ENCODE data around the gene TIA1.
"Not testable (repeated sequence)": the region's sequence is repeated elsewhere in the genome, so short reads cannot be mapped to it uniquely, and the experiment has no call there.

The TIA1 gene, protein sequence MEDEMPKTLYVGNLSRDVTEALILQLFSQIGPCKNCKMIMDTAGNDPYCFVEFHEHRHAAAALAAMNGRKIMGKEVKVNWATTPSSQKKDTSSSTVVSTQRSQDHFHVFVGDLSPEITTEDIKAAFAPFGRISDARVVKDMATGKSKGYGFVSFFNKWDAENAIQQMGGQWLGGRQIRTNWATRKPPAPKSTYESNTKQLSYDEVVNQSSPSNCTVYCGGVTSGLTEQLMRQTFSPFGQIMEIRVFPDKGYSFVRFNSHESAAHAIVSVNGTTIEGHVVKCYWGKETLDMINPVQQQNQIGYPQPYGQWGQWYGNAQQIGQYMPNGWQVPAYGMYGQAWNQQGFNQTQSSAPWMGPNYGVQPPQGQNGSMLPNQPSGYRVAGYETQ

DNA sequence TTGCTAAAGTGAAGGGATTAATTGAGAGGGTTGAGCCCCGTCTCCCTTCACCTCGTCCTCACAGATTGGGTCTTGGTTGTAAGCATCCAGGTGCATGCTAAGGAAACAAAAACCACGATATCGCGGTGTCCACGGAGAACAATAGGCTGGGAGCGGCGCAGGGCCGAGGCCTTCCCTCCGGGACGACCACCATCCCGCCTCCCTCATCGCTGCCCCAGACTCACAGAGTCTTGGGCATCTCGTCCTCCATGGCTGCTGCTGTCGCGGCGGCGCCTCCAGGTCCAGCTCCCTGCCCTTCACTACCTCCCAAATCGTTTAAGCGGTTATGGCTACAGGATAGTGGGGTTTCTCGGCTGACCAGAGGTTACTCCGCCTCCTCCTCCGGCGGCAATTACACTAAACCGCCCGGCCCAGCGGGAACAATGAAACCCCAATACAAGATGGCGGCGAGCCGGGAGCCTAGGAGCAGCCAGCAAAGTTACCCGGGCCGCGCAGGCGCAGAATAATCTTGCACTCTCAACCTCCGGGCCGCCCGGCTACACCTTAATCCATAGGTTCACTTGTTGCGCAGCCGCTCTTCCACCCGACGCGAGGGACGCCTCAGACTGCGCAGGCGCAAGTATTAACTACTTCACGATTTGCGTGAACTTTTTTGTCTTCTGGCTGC, at the start of gene TIA1:
TIA1 (minus strand) TSS at position 448 of the 667 bp plus-strand sequence; CDS start at position 250, 198 bp downstream.
- DNase-seq (ENCODE audit: low read depth in 2 of 2) = peak; percentile 94 to 95

DNA sequence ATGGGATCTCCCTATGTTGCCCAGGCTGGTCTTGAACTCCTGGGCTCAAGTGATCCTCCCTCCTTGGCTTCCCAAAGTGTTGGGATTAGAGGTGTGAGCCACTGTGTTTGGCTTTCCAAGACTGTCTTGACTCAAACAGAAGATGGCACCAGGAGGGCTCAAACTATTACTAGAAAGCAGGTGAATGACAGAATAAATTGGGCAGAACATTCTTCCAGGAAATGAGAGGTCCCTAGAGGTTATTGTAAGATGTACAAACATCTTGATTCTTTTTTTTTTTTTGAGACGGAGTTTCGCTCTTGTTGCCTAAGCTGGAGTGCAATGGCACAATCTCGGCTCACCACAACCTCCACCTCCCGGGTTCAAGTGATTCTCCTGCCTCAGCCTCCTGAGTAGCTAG, 49.4 kb upstream of the TIA1 start:
- DNase-seq (ENCODE audit: low read depth in 2 of 2) = not testable (repeated sequence)

DNA sequence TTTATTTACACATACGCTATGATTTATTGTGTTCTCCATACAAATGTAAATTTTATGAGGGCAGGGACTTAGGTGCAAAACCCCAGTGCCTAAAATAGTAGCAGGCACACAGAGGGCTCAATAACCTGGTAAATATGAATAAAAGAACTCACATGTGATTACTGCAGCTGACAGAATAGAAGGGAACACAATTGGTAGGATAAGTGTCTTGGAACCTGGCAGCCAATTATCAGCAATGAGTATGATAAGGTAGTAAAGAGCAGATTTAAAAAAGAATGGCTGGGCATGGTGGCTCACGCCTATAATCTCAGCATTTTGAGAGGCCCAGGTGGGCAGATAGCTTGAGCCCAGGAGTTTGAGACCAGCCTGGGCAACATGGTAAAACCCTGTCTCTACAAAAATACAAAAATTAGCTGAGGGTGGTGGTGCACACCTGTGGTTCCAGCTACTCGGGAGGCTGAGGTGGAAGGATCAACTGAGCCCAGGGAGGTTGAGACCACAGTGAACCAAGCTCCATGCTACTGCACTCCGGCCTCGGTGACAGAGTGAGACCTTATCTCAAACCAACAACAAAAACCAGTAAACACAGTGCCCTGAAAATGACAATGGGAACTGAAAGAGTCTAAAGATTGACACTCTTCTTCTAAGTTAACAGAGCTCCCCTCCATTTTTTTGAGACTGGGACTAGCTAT, 35.2 kb upstream of the TIA1 start:
- no peak for DNase-seq (ENCODE audit: low read depth in 2 of 2)

DNA sequence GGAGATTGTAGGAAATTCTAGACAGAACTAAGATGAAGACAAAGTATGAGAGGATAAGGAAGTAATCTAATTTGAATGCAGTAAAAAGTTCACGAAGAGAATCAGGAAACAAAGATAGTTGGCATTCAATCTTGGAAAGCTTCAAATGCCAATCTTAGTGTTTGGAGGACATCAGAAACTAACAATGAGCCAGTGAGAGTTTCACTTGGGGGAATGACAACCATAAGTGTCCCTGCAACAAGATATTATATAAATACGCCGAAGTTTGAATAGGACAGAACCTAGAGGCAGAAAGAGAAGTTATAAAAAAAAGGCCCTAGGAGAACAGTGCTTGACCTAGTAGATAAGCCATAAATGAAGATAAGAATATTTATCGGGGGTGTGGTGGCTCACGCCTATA, 34.0 kb upstream of the TIA1 start:
- no peak for DNase-seq (ENCODE audit: low read depth in 2 of 2)

DNA sequence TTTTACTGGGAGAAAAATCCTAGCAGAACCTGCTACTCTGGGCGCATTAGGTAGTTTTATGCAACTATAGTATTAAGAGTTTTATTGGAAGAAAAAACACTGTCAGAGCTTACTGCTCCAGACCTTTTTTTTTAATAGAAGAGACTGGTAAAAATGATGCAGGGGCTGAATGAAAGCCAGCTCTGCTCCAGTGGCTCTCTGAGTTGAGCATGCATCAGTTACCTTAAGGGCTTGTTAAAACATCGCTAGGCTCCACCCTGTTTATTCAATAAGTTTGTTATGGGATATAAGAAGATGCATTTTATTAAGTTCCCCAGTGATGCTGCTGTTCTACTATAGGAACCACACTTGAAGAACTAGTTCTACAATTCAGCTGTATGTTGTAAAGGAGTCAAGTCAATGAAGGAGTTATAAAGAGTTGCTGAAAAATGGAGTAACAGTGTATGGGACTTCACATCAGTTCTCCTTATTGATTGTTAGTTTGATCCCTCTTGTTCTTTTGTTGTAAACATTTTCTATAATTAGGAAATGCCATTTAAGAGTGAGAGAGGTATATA, 31.9 kb upstream of the TIA1 start:
- DNase-seq (ENCODE audit: low read depth in 2 of 2) = no peak

DNA sequence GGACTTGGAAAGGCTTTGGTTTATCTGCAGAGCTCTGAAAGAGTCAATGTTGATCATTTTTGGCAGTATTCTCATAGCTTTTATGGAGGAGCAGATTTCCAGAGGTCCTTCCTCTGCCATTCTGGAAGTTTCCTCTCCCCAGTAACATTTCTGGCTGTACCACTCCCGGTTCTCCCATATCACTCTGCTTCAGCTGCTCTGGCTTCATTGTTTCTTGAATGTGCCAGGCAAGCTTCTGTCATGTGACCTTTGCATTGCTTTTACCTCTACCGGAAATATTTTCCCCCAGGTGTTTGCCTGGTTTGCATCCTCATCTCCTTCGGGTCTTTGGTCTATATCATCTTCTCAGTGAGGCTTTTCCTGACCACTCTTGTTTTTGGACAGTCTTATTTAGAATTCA, 21.9 kb upstream of the TIA1 start:
- no peak for DNase-seq (ENCODE audit: low read depth in 2 of 2)

DNA sequence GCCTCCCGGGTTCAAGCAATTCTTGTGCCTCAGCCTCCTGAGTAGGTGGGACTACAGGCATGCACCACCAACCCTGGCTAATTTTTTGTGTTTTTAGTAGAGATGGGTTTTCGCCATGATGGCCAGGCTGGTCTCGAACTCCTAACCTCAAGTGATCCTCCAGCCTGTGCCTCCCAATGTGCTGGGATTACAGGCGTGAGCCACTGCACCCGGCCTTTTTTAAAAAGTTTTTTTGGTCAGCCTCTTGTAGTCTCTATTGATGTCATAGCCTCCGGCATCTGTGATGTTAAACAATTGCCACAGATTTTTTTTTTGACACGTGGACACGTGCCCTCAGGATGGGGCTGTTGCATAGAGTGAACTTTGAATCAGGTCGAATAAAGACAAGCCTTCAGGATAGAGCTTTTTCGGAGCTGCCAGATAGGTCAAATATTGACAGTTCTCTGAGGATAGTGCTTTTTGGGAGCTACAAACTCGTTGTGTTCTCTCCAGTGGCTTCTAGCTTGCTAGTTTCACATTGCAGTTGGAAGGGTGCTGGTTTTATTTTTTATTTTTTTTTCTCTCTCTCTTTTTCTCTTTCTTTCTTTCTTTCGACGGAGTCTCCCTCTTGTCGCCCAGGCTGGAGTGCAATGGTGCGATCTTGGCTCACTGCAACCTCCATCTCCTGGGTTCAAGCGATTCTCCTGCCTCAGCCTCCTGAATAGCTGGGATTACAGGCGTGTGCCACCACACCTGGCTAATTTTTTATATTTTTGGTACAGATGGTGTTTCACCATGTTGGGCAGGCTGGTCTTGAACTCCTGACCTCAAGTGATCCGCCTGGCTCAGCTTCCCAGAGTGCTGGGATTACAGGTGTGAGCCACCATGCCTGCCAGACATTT, 21.2 kb upstream of the TIA1 start:
- DNase-seq (ENCODE audit: low read depth in 2 of 2) = not testable (repeated sequence)

DNA sequence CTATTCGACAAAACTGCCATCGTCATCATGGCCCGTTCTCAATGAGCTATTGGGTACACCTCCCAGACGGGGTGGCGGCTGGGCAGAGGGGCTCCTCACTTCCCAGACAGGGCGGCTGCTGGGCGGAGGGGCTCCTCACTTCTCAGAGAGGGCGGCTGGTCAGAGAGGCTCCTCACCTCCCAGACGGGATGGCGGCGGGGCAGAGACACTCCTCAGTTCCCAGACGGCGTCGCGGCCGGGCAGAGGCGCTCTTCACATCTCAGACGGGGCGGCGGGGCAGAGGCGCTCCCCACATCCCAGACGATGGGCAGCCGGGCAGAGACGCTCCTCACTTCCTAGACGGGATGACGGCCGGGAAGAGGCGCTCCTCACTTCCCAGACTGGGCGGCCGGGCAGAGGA, 18.5 kb upstream of the TIA1 start:
- not testable (repeated sequence) for DNase-seq (ENCODE audit: low read depth in 2 of 2)

DNA sequence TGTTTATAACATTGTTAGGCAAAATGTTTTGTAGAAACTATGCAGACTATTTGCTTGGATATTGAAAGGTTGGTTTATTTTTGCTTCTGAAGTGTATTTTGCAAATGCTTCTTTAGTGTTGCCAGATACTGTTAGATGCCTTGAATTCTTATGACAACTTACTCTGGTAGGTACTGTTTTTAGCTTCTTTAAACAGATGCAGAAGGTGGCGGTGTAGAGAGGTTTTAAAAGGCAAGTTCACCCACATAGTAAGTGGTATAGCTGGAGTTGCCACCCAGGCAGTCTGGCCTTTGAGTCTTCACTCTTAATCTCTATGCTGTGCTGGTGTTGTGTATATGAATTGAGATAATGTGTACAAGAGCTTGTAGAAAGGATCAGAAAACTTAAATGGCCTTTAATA, 13.1 kb upstream of the TIA1 start:
- no peak for DNase-seq (ENCODE audit: low read depth in 2 of 2)

DNA sequence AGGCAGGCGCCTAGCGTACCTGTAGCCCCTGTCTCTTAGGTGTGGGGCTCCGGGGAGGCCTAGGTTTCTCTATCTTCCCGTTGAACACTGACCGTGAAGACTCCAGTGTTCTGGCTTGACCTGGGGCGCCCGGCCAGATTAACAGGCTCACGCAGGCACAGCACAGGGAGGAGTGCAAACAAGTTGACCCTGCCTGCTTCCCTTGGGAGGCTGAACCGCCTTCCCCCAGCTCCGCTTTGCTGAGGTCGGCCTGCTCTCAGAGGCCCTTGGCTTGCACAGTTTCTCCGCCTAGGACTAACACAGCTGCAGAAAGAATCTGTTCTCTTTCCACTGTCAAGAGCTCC, 10.1 kb upstream of the TIA1 start:
- no peak for DNase-seq (ENCODE audit: low read depth in 2 of 2)

DNA sequence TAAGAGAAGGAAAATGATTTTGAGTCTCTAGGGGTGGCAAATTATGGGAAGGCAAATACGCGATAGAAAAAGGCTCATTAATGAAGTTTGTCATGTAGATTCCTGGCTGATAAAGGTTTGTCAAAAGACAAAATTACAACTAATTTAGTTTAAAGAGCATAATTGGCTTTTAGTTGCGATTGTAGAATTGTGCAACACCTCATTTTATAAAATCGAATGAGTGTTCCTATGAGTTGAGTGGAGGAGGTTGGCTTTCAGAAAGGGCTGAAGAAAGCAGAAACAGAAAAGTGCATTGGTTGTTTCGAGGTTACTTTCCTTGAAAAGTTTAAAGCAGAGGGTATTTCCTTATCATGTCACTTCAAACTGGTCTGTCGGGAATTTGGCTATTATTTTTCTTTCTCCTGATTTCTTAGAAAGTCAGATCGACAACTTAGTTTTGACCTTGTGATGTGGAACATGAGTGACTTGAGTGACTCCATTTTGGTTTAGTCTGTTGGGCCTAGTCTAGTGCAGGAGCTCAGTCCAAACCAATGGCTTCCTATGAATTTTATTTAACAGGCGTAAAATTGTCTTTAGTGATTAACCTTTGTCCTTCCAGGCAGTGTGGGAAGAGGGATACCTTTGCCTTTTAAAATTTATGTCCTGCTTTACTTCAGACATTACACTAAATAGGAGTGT, 7.3 kb upstream of the TIA1 start:
- no peak for DNase-seq (ENCODE audit: low read depth in 2 of 2)

DNA sequence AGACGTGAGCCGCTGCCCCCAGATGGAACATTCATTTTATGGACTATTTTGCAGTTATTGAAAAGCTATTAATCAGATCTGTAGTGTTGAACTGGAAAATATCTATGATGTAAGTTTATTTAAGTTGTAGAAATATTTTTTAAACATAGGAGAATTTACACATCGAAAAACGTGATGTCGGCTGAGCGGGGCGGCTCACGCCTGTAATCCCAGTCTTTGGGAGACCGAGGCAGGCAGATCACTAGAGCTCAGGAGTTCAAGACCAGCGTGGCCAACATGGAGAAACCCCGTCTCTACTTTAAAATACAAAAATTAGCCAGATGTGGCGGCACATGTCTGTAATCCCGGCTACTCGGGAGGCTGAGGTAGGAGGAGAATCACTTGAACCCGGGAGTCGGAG, 2.0 kb upstream of the TIA1 start:
- DNase-seq (ENCODE audit: low read depth in 2 of 2) = no peak

DNA sequence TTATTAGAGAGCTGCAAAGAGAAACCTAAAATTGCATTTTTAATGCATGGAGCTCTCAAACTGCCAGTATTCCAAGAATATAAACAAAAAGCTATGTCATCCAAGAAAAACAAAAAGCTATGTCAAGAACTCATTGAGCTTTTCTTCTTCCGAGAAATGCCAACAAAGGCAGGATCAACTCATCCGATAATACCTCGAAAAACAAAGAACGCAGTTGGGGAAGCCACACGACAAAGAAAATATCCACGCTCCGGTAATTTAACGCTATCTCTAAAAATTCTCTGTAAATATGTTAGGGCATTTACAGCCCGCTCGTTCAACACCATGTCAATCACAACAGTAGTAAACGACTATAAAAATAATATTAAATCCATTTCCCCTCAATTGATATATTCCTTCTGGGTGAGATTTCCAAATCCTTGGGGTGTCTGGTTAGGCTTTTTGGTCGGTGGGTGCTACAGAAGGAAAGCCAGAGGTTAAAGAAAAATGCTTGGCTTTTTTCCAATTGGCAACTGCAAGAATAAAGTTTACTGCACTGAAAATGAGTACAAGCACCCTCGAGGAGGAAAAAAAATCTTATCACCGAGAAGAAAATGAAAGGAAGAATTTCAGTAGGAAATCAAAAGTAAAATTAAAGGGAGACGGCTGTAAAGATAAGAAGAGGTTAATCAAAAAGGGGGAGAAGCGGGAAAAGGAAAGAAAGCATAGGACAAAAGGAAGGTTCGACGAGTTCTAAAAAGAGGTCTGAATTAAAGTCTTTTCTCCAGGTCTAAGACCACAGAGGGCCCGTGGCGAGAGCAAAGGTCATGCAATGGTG, 856 bp downstream of the TIA1 start:
- DNase-seq (ENCODE audit: low read depth in 2 of 2) = no peak

DNA sequence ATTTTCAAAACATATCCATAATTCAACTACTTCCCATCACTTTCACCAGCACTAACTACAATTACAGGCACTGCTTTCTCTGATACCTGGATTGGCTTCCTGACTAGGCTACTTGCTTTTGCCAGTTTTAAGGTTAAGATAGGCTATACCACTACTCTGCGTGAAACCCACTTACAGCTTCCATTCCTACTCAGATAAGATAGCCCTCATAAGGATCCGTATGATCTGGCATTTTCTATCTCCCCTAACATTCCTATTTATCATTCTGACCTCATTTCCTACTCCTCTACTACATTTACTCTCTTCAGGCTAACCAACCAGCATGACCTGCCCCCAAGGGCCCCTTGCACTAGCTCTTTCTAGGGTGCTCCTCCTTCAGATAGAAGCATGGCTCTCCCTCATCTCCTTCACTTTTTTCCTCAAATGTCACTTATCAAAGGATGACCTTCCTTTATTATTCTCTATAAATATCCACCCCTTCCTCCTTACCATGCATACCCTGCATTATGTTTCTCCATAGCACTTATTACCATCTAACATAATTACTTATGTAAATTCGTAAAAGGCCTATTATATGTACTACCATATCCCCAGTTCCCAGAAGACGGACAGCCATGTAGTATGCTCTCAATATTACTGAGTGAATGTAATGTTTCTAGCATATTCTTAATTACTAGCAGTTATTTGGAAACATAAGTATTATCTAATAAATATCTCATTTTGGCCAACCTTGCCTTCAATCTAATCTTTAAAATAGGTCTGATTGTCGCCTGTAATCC, 4.4 kb downstream of the TIA1 start:
- no peak for DNase-seq (ENCODE audit: low read depth in 2 of 2)

DNA sequence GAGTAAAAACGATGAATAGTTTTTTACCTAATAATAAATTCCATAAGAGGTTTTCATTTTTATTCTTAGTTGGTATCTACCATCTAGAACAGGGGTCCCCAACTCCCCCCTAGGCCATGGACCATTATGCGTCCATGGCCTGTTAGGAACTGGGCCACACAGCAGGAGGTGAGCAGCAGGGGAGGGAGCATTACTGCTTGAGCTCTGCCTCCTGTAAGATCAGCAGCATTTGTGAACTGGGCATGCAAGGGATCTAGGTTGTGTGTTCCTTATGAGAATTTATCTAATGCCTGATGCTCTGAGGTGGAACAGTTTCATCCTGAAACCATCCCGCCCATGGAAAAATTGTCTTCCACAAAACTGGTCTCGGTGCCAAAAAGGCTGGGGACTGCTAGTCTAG, 5.9 kb downstream of the TIA1 start:
- no peak for DNase-seq (ENCODE audit: low read depth in 2 of 2)

DNA sequence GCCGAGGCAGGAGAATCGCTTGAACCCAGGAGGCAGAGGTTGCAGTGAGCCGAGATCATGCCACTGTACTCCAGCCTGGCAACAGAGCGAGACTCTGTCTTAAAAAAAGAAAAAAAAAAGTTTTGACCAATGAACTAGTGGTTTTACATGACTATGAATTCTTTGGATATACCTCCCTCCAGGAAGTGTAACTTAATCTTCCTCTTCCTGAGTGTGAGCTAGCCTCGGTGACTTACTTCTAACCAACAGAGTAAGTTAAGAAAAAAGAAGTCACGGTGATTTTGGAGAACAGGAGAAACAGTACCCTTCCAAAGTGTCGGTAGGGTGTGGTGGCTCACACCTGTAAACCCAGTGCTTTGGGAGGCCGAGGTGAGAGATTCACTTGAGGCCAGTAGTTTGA, 7.1 kb downstream of the TIA1 start:
- DNase-seq (ENCODE audit: low read depth in 2 of 2) = no peak

DNA sequence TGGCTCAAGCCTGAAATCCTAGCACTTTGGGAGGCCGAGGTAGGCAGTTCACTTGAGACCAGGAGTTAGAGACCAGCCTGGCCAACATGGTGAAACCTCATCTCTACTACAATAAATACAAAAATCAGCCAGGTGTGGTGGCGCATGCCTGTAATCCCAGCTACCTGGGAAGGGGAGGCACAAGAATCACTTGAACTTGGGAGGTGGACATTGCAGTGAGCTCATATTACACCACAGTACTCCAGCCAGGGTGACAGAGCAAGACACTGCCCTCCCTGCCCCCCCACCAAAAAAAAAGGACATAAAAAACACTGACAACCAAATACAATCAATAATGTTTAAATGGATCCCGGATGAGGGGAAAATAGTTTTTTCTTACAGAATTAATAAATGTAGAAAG, 7.8 kb downstream of the TIA1 start:
- DNase-seq (ENCODE audit: low read depth in 2 of 2) = no peak

DNA sequence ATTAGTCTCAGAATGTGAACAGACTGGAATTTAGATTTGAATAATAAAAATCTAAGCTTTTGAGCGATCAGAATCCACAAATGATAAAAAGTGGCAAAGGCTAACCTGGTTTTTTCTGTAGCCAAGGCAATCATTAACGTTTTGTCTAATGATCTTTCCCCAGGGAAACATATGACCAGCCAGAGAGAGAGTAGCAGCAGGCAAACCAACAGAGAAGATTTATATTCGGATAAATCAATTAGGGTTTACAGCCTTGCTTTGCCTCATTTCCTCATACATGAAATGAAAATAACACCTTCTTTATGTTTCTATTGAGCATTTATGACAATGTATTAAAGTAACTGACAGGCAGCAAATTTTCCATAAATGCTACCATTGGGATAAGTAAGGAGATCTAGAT, 14.5 kb downstream of the TIA1 start:
- DNase-seq (ENCODE audit: low read depth in 2 of 2) = no peak

DNA sequence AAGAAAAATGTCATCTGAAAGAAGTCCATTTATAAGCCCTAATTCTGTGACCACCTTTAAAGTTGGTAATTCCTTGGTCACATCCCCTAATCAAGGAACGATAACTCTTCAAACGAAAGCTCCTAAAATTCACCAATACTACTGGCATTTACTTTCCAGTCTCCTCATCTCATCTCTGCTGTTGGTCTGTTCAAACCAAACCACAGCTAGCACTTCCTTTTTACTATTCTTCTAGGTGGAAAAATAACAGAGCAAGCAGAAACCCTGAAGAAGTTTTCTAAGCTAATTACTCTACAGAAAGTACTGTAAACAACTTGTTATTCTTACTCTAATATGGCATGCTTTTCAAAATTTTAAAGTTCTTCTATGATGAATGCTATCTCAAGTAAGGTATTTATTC, 21.6 kb downstream of the TIA1 start:
- no peak for DNase-seq (ENCODE audit: low read depth in 2 of 2)

Measured in fibroblast of skin of left biceps (primary cell).